Stomach (tissue), 9 donors: Measurements from ENCODE around the gene PSMD8. TPM values are rescaled to one million over a fixed set of nuclear protein-coding genes. Genes with fewer than 3 reads are reported as not detected.

Experiments used
- DNase-seq, 2 donors: peaks; one replicate each; pipeline versions ENCODE4 v3.0.0 to v3.0.0-alpha.2; 2013 to 2019
- H3K27ac ChIP-seq, 5 donors: fragments of 200-600 bp in 4 of 5; sonication (generic) in 4 of 5; one replicate each; pipeline ENCODE4 v1.5.1; 2013 to 2019; ENCODE audit warnings: mild to moderate bottlenecking in 1 of 5, moderate library complexity in 1 of 5
- H3K27me3 ChIP-seq, 3 donors: fragments of 200-600 bp; sonication (generic); one replicate each; pipeline ENCODE4 v1.5.1; 2017 to 2019; ENCODE audit warnings: mixed run types in 1 of 3
- H3K36me3 ChIP-seq, 4 donors: fragments of 200-600 bp; sonication (generic); 1 replicate in 3 of 4; 2 replicates in 1 of 4; pipeline ENCODE4 v1.5.1; 2016 to 2019
- H3K4me1 ChIP-seq, 4 donors: fragments of 200-600 bp; sonication (generic); one replicate each; pipeline ENCODE4 v1.5.1; 2016 to 2019
- H3K4me3 ChIP-seq, 4 donors: fragments of 200-600 bp; sonication (generic) in 3 of 4; one replicate each; pipeline ENCODE4 v1.5.1; 2016 to 2019; ENCODE audit warnings: mild to moderate bottlenecking in 1 of 4
- H3K9me3 ChIP-seq, 4 donors: fragments of 200-600 bp; sonication (generic); one replicate each; pipeline ENCODE4 v1.5.1; 2016 to 2019
- CTCF ChIP-seq, 7 experiments: fragments of 450-650 bp in 4 of 7; fragments of 200-600 bp in 3 of 7; sonication (generic) in 3 of 7; IDR thresholded peaks; one replicate each; pipeline ENCODE4 v1.5.1; 2016 to 2019; ENCODE audit warnings: antibody characterized with exemption in 7 of 7, control low read depth in 2 of 7, mild to moderate bottlenecking in 1 of 7
- EP300 ChIP-seq: sonication (generic); formaldehyde crosslinking; IDR thresholded peaks from one replicate; pipeline ENCODE4 v1.6.1; 2017; ENCODE audit warnings: antibody characterized with exemption
- POLR2A ChIP-seq, 4 donors: fragments of 450-650 bp; IDR thresholded peaks; one replicate each; pipeline ENCODE4 v1.6.1; 2016; ENCODE audit warnings: antibody characterized with exemption in 4 of 4, control low read depth in 2 of 4, mild to moderate bottlenecking in 1 of 4, moderate library complexity in 1 of 4
- POLR2AphosphoS5 ChIP-seq, 3 donors: sonication (generic); formaldehyde crosslinking; IDR thresholded peaks; one replicate each; pipeline ENCODE4 v1.6.1; 2016; ENCODE audit warnings: antibody characterized with exemption in 3 of 3
- WGBS, 5 donors: extraction: QIAGEN DNeasy Blood & Tissue Kit in 3 of 5; methylation state at CpG; one replicate each; pipeline versions ENCODE4 v1.1.5 to v1.1.7; 2013 to 2018; 5-methylcytosine and 5-hydroxymethylcytosine counted together
- intact Hi-C: fragments of 100-400 bp; cut with DNase I; formaldehyde crosslinking; loops from one replicate; pipeline ENCODE4 v1.15.1; 2023; ENCODE audit warnings: low total_unique reads
- polyA plus RNA-seq, 3 donors: library from polyadenylated mRNA; stranded (reverse); fragments of 200-250 nt; gene quantifications; one replicate each; pipeline ENCODE4 v1.2.3, GENCODE V29; 2013
- total RNA-seq, 5 donors: library from RNA; depleted of rRNA; stranded (reverse); fragments of >200 nt; gene quantifications; one replicate each; pipeline versions ENCODE4 v1.1.0 to v1.2.3, GENCODE V29; 2014 to 2016
- donor health status: healthy with polysubstance abuse.
- donor health status: Bipolar disorder and iron deficiency.
- donor health status: healthy.

Gene PSMD8
- total and polyA plus RNA-seq, 8 donors, result 10.7 to 282 (median 108) TPM

GRCh38 chr19:38386971-38387549, 12.7 kb downstream of the PSMD8 start:
- no peaks in the 10 kb centered on the region for H3K9me3 ChIP-seq
- peak overlapping the region in 4 of 5 donors; percentile 53 to 80 (median 75) for H3K27ac ChIP-seq
- WGBS, 5 donors, result 4 to 14% (median 7%) methylated on average over 31 to 36 of the region's 36 CpGs
- peaks cover 19 to 41% (median 34%) of the 10 kb centered on the region in 4 donors for H3K36me3 ChIP-seq
- TF ChIP-seq CTCF (IDR thresholded peaks at IDR 0.05) (no peak), POLR2AphosphoS5 (IDR thresholded peaks at IDR 0.05) (no peak), EP300 (no peak), POLR2A (IDR thresholded peaks at IDR 0.05) (no peak)
- peaks cover 5 to 86% (median 23%) of the 10 kb centered on the region in 3 donors for H3K27me3 ChIP-seq
- peaks cover 38 to 52% (median 43%) of the 10 kb centered on the region in 4 donors for H3K4me1 ChIP-seq
- intact Hi-C loops, result loop anchor here (10.0 kb wide), 1 partner anchor 228 kb away; the partner anchor contains the start of genes EIF3K and MAP4K1
- peak overlapping the region; percentile 47 to 57 (median 54) for H3K4me3 ChIP-seq
- DNase-seq, result no peak

GRCh38 chr19:38387550-38388348, 13.4 kb downstream of the PSMD8 start, which contains the start of gene GGN:
TSS of gene GGN (minus strand) at chr19:38388034. CDS start at chr19:38387261, 773 bp downstream.
- Histone ChIP-seq H3K4me3 (peak within 1 kb of the TSS; percentile 47 to 57 (median 54)), H3K9me3 (no peaks in the 10 kb centered on the region), H3K36me3 (peaks cover 12 to 34% (median 28%) of the 10 kb centered on the region in 4 donors), H3K27ac (peak within 1 kb of the TSS in 4 of 5 donors; percentile 53 to 80 (median 75)), H3K4me1 (peaks cover 38 to 52% (median 43%) of the 10 kb centered on the region in 4 donors), H3K27me3 (peaks cover 5 to 86% (median 23%) of the 10 kb centered on the region in 3 donors)
- WGBS, 5 donors, result 0 to 3% (median 1%) methylated on average over 44 to 51 of the region's 51 CpGs
- peak; percentile 86 to 90 for DNase-seq
- intact Hi-C loops, result loop anchor here (10.0 kb wide), 1 partner anchor 227 kb away; the partner anchor contains the start of genes EIF3K and MAP4K1
- TF ChIP-seq POLR2AphosphoS5 (IDR thresholded peaks at IDR 0.05) (peak in 1 of 3 donors; percentile 13), POLR2A (IDR thresholded peaks at IDR 0.05) (no peak)

DNA sequence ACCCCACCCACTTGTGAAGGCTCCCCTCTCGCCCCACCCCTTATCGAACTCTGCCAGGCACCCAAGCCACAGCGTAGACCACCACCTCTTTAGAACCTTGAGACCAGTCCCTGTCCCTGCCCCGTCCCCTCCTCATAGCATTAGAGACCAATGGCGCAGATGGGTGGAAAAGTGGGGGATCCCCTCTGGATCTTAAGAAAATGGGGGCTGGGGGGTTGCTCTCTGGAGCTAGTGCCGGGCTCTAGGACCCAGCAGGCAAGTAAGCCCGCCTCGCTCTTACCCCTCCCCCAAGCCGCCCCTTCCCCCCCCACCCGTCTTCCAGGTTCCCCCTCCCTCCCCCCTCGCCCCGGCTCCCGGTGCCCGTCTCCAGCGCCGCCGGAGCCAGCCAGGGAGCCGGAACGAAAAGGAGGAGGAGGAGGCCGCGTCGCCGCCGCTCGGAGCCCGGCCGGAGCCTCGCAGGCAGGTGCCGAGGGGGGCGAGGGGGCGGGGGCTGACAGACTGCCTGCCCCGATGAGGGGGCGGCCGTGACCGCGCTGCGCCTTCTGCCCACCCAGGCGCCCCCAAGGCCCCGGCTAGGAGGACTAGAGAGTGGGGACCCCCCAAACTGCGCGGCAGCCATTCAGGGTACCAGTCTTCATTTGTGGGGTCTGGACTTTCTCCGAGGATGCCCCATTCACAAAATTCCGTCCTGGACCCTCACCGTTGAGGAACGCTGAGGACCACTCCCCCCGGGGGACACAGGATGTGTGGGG, 14.2 kb downstream of the PSMD8 start, which contains the start of gene SPRED3:
TSS of gene SPRED3 (plus strand) at position 349 of the 752 bp plus-strand sequence. CDS start 1,606 bp downstream, outside the sequence.
- no peaks in the 10 kb centered on the region for H3K9me3 ChIP-seq
- H3K4me3 ChIP-seq, result peak within 1 kb of the TSS; percentile 47 to 57 (median 54)
- 0 to 2% (median 1%) methylated on average over 17 to 38 of the region's 46 CpGs for WGBS, 5 donors
- H3K4me1 ChIP-seq, result peaks cover 38 to 52% (median 43%) of the 10 kb centered on the region in 4 donors
- intact Hi-C loops, result loop anchor here (10.0 kb wide), 1 partner anchor 226 kb away; the partner anchor contains the start of genes EIF3K and MAP4K1
- no peak for TF ChIP-seq CTCF (IDR thresholded peaks at IDR 0.05)
- no peak for TF ChIP-seq POLR2A (IDR thresholded peaks at IDR 0.05)
- no peak for TF ChIP-seq EP300
- TF ChIP-seq POLR2AphosphoS5 (IDR thresholded peaks at IDR 0.05), result no peak
- H3K36me3 ChIP-seq, result peaks cover 4 to 26% (median 20%) of the 10 kb centered on the region in 4 donors
- DNase-seq, result peak; percentile 42 to 69
- H3K27ac ChIP-seq, result peak within 1 kb of the TSS in 4 of 5 donors; percentile 53 to 80 (median 75)
- H3K27me3 ChIP-seq, result peaks cover 5 to 85% (median 23%) of the 10 kb centered on the region in 3 donors

DNA sequence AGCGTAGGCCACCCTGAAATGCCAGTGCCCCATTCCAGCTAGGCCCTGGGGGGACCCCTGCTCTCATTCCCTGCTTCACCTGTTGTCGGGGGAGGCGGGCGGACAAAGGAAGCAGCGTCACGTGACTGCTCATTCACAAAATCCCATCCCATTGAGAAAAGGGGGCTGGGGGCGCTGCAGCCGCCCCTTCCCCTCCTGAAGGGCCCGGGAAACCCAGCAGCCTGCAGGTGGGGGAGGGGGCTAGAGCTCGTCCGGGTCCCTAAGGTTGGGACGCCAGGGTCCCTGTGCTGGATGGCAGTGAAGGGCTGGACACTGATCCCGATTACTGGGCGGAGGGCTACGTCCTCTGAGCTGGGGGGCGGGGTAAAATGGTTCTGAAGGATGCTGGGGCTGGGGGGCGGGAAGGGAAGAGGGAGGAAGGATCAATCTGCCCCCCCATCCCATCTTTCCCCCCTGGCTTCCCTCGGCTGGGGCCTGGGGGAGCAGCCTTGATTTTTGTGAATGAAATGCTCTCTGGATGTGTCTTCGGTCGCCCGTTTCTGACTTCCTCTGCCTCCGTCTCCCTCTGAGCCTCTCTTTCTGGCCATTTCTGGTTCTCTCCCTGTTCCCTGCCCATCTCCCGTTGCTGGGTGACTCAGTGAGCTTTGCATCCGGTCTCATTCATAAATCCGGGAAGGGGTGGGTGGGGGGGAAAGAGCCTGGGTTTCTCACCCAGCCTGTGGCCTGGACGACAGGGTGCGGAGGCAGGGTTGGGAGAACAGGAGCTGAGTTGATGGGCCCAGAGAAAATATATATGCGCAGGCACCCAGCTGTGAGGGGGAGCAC, 14.9 kb downstream of the PSMD8 start:
- Histone ChIP-seq H3K4me3 (peak overlapping the region; percentile 47 to 57 (median 54)), H3K4me1 (peaks cover 38 to 52% (median 43%) of the 10 kb centered on the region in 4 donors)
- WGBS, 5 donors, result 4 to 8% (median 5%) methylated on average over 17 to 28 of the region's 28 CpGs

More for the DNA sequence above, 14.9 kb downstream of the PSMD8 start:
- Histone ChIP-seq H3K27me3 (peaks cover 4 to 85% (median 24%) of the 10 kb centered on the region in 3 donors), H3K27ac (peak overlapping the region in 4 of 5 donors; percentile 53 to 80 (median 67)), H3K9me3 (no peaks in the 10 kb centered on the region), H3K36me3 (peaks cover 0 to 18% (median 12%) of the 10 kb centered on the region in 4 donors)
- TF ChIP-seq POLR2AphosphoS5 (IDR thresholded peaks at IDR 0.05), result no peak
- TF ChIP-seq CTCF (IDR thresholded peaks at IDR 0.05), result no peak
- TF ChIP-seq EP300, result no peak
- no peak for TF ChIP-seq POLR2A (IDR thresholded peaks at IDR 0.05)
- DNase-seq, result peak in 1 of 2 donors; percentile 60
- intact Hi-C loops, result loop anchor here (10.0 kb wide), 1 partner anchor 225 kb away; the partner anchor contains the start of genes EIF3K and MAP4K1
